ENCODE data around the gene C1QA.
"Not testable (repeated sequence)": the region's sequence is repeated elsewhere in the genome, so short reads cannot be mapped to it uniquely, and the experiment has no call there.

Gene C1QA

DNA sequence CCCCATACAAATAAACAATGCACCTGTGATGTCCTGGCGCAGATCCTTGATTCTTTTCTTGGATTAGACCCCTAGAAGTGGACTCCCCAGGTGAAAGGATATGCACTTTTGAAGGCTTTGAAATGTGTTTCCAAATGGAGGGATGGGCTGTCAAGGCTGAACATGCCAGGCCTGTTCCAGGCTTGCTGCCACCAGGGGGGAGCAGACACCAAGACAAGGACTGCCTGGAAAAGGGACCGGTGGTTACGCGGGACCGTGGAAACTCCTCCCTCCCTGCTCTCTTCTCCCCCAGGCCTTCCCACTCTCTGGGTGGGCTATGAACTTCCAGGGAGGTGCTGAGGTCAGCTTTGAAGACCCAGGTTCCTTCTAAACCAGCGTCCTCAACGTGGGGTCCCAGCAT is 29.3 kb downstream of the C1QA start:
- TF ChIP-seq, protein P1, sequence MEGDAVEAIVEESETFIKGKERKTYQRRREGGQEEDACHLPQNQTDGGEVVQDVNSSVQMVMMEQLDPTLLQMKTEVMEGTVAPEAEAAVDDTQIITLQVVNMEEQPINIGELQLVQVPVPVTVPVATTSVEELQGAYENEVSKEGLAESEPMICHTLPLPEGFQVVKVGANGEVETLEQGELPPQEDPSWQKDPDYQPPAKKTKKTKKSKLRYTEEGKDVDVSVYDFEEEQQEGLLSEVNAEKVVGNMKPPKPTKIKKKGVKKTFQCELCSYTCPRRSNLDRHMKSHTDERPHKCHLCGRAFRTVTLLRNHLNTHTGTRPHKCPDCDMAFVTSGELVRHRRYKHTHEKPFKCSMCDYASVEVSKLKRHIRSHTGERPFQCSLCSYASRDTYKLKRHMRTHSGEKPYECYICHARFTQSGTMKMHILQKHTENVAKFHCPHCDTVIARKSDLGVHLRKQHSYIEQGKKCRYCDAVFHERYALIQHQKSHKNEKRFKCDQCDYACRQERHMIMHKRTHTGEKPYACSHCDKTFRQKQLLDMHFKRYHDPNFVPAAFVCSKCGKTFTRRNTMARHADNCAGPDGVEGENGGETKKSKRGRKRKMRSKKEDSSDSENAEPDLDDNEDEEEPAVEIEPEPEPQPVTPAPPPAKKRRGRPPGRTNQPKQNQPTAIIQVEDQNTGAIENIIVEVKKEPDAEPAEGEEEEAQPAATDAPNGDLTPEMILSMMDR (IDR thresholded peaks at IDR 0.05; ENCODE audit: insufficient read depth, low read depth, low read length, missing control alignments): peak; percentile 60
- peak; percentile 50 for DNase-seq (ENCODE audit: low read depth)
- H3K4me3 ChIP-seq (ENCODE audit: low read length): no peak overlapping the region

DNA sequence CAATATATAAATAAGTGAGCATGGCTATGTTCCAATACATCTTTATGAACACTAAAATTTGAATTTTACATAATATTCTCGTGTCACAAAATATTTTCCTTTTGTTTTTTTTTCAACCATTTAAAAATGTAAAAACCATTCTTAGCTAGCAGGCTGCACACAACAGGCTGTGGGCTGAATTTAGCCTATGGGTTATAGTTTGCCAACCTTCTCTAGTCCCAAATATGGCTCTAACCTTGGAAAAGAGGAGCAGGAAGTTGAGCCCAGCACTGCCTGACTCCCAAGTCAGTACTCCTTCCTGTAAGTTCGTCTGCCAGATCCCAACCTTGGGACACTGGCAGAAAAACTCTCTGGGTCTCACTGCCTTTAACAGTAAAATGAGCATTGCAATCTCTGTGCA is 30.0 kb downstream of the C1QA start:
- no peak overlapping the region for H3K4me3 ChIP-seq (ENCODE audit: low read length)
- no peak for DNase-seq (ENCODE audit: low read depth)
- TF ChIP-seq, protein P1 (IDR thresholded peaks at IDR 0.05; ENCODE audit: insufficient read depth, low read depth, low read length, missing control alignments): no peak

DNA sequence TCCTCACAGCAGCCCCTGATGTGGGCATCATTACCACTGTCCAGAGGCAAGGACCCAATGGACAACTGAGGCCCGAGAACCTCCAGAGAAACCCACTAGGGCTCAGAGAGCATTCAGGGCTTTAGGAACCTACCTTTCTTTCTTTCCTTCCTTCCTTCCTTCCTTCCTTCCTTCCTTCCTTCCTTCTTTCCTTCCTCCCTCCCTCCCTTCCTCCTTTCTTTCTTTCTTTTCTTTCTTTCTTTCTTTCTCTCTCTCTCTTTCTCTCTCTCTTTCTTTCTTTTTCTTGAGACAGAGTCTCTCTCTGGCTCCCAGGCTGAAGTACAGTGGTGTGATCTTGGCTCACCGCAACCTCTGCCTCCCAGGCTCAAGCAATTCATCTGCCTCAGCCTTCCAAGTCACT is 32.4 kb downstream of the C1QA start:
- not testable (repeated sequence) for DNase-seq (ENCODE audit: low read depth); H3K4me3 ChIP-seq (ENCODE audit: low read length)

DNA sequence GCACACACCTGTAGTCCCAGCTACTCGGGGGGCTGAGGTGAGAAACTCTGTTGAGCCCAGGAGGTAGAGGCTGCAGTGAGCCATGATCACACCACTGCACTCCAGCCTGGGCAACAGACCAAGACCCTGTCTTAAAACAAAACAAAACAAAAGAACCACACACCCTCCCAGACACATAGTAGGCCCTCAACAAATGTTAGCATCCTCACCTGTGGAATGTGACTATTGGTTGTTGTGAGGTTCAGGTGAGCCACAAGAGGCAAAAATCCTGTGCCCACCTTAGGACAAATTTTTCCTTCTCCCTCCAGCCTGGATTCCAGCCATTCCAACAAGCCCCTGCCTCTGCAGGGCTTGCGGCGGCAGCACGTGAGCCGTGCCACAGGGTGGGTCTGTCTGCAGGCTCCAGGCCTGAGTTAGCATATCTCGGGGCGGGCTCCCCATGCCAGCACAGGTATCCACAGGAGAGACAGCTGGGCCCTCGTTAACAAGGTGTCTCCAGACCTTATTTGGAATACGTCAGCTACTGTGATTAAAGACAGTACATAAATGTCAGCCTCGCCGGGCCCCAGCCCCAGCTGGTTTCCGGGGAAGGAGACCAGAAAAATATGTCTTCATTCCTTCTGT is 34.0 kb downstream of the C1QA start:
- no peak for DNase-seq (ENCODE audit: low read depth)
- TF ChIP-seq, protein P1 (IDR thresholded peaks at IDR 0.05; ENCODE audit: insufficient read depth, low read depth, low read length, missing control alignments): no peak
- no peak overlapping the region for H3K4me3 ChIP-seq (ENCODE audit: low read length)

DNA sequence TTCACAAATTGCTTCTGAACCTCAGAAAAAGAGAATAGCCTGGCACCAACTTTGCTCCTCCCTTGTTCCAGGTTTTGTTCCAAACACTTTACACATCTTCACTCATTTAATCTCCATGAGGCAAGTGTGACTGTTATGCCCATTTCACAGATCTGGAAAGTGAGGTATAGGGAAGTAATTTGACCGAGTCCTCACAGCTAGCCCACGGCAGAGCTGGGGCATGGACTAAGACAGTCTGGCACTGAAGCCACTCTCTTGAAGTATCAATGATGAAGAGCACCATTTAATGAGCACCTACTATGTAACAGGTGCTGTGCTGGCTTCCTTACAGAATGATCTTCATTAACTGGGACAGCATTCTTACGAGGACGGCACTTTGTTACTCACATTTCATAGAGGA is 35.6 kb downstream of the C1QA start:
- TF ChIP-seq, protein P1 (IDR thresholded peaks at IDR 0.05; ENCODE audit: insufficient read depth, low read depth, low read length, missing control alignments): no peak
- no peak overlapping the region for H3K4me3 ChIP-seq (ENCODE audit: low read length)
- DNase-seq (ENCODE audit: low read depth): no peak

DNA sequence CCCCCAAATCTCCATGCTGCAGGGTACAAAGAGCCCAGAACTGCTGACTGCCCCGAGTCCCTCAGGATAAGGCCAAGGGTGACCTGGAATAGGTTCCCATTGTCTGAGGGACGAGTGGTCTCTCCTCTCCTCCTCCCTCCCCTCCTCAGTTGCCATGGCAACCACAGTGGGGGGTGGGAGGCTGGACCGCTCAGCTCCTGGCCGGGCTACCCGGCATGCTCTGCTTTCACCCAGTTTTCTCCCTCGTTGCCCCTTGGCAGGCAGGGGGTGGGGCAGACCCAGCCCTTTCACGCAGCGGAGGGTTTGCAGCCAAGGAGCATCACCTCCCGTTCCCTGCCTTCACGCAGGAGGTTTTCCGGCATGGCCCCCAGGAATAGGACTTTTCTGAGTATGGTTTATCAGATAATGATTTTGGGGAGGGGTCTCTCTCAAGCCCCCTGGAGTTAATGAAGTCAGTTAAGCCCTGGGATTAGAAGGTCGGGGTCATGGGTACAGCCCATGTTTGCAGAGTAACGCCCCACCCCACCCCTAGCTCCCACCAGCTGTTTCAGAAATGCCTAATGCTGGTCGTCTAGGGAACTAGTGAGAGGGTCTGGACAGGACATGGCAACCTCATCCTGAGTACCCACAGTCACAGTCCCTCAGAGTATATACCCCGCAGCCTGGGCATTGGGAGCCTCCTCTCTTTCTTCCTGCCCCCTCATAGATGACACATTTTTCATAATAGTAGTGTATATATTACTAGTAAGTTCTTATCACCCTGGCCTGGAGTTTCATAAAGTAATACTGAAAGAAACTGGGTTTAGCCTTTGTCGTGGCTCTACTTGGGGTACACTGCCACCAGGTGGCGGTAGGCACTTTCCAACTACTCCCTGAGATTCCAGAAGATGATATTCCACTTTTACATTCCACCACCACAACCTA is 37.3 kb downstream of the C1QA start:
- no peak overlapping the region for H3K4me3 ChIP-seq (ENCODE audit: low read length)
- DNase-seq (ENCODE audit: low read depth): peak; percentile 62
- TF ChIP-seq, protein P1 (IDR thresholded peaks at IDR 0.05; ENCODE audit: insufficient read depth, low read depth, low read length, missing control alignments): peak; percentile 85

DNA sequence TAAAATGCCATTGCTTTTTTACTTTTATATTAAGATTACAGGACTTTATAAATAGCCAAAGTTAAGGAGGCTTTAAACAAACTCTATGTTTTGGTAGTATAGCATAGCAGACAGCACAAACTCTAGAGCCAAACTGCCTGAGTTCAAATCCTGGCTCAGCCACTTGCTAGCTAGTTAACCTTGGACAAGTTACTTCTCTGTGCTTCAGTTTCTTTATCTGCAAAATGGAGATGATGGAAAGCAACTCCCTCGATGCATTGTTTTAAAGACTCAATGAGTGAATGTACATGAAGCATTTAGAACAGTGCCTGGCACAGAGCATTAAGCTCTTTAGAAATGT is 38.0 kb downstream of the C1QA start:
- no peak overlapping the region for H3K4me3 ChIP-seq (ENCODE audit: low read length)
- TF ChIP-seq, protein P1 (IDR thresholded peaks at IDR 0.05; ENCODE audit: insufficient read depth, low read depth, low read length, missing control alignments): no peak
- DNase-seq (ENCODE audit: low read depth): no peak

DNA sequence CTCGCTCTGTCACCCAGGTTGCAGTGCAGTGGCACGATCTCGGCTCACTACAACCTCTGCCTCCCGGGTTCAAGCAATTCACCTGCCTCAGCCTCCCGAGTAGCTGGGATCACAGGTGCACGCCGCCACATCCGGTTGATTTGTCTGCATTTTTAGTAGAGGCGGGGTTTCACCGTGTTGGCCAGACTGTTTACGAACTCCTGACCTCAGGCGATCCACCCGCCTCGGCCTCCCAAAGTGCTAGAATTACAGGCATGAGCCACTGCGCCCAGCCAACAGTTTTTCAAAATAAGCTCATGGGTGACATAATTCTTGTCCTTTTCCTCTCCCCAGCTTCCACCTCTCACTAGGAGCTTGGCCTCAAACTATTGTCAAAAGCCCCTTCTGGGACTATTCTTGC is 39.7 kb downstream of the C1QA start:
- not testable (repeated sequence) for DNase-seq (ENCODE audit: low read depth); H3K4me3 ChIP-seq (ENCODE audit: low read length)
